ENCODE results near the gene NPHS1. TPM values are rescaled to one million over a fixed set of nuclear protein-coding genes. Genes with fewer than 3 reads are reported as not detected.

NPHS1 gene
- total and polyA plus RNA-seq, 2 of the 8 experiments (the other 6 are each of a cell fraction or from before 2014, with no cell fraction given) = 1.3 to 1.4 TPM

GRCh38 chr19:35788205-35788960 lies 63.9 kb downstream of the NPHS1 start:
- H3K4me3 ChIP-seq (ENCODE audit: extremely low read depth in 1 of 4, insufficient read depth in 2 of 4, low read depth in 3 of 4, low read length in 4 of 4) = no peak overlapping the region
- POLR2A ChIA-PET (ENCODE audit: partially characterized antibody) = interaction anchor here (0.8 to 2.2 kb wide), 3 partner anchors 8 to 61 kb away, joined by 4 to 9 read pairs (median 5); no protein-coding TSS in a partner anchor
- H3K27me3 ChIP-seq (replicated peaks in 1 of 4; ENCODE audit: control insufficient read depth in 3 of 4, extremely low read depth in 1 of 4, insufficient read depth in 3 of 4, low read length in 3 of 4) = no peaks in the 10 kb centered on the region; a peak in 1 of 7 replicates
- H3K79me1 ChIP-seq (ENCODE audit: low read depth, low read length) = no peaks in the 10 kb centered on the region
- H3K23ac ChIP-seq (ENCODE audit: insufficient read length) = no peak overlapping the region
- H2AK5ac ChIP-seq (ENCODE audit: low read depth, low read length) = no peak overlapping the region
- no peak overlapping the region for H3K9ac ChIP-seq (replicated peaks in 1 of 4; ENCODE audit: extremely low read depth in 1 of 4, low read depth in 3 of 4, low read length in 3 of 4)
- no peak overlapping the region for H2BK15ac ChIP-seq (ENCODE audit: low read length)
- H3K27ac ChIP-seq (ENCODE audit: low read depth, low read length) = no peak overlapping the region
- H3K9me3 ChIP-seq (ENCODE audit: insufficient read depth in 2 of 2, low read depth in 1 of 2, low read length in 1 of 2) = no peaks in the 10 kb centered on the region
- no peak overlapping the region for H2BK20ac ChIP-seq (ENCODE audit: low read length)
- no peak overlapping the region for H2BK120ac ChIP-seq (replicated peaks; ENCODE audit: low read depth, low read length)
- TF ChIP-seq SIN3A (conservative IDR thresholded peaks at IDR 0.05 in 1 of 2, IDR thresholded peaks at IDR 0.05 in 1 of 2; ENCODE audit: low read depth in 1 of 2, low read length in 2 of 2) (no peak), KDM4A (IDR thresholded peaks at IDR 0.05; ENCODE audit: low read depth, low read length, severe bottlenecking) (no peak), CTCF (IDR thresholded peaks at IDR 0.05; ENCODE audit: control extremely low read depth in 1 of 3, insufficient read depth in 1 of 3, low read depth in 1 of 3, low read length in 3 of 3) (no peak)
- H3K56ac ChIP-seq (replicated peaks; ENCODE audit: insufficient read length, low read depth, low read length) = no peak overlapping the region
- DNase-seq (ENCODE audit: low read depth in 1 of 2, low spot score in 2 of 2) (no peak), FAIRE-seq (no peak)
- peaks cover 11% of the 10 kb centered on the region for H3K23me2 ChIP-seq (ENCODE audit: low read depth, low read length)
- H3K4ac ChIP-seq (replicated peaks; ENCODE audit: insufficient read length, low read depth, low read length) = no peak overlapping the region
- H3K79me2 ChIP-seq (ENCODE audit: control insufficient read depth in 1 of 2, insufficient read depth in 2 of 2, low read length in 2 of 2) = no peaks in the 10 kb centered on the region
- H4K5ac ChIP-seq (ENCODE audit: insufficient read length, low read depth, low read length) = no peak overlapping the region
- WGBS, 2 experiments (ENCODE audit: extremely low coverage in 1 of 2, insufficient coverage in 1 of 2, insufficient read length in 1 of 2, insufficient replicate concordance in 2 of 2, low coverage in 1 of 2, low lambda C conversion rate in 2 of 2, missing lambda C conversion rate in 1 of 2) = 78% methylated on average over 10 of the region's 12 CpGs; no CpG with 5 or more reads in 1 of the 2 experiments
- H4K8ac ChIP-seq (ENCODE audit: extremely low read depth, insufficient read depth, low read length) = no peak overlapping the region
- no peak overlapping the region for H2AFZ ChIP-seq (ENCODE audit: low read length)
- H2BK12ac ChIP-seq (ENCODE audit: low read depth, low read length) = no peak overlapping the region
- H2BK5ac ChIP-seq (ENCODE audit: low read depth, low read length) = no peak overlapping the region
- no peak overlapping the region for H3K14ac ChIP-seq (ENCODE audit: insufficient read length)
- peaks cover 3 to 9% of the 10 kb centered on the region in 2 experiments for H4K20me1 ChIP-seq (replicated peaks in 1 of 2; ENCODE audit: control insufficient read depth in 1 of 2, insufficient read depth in 2 of 2, low read length in 2 of 2)
- CTCF ChIA-PET (ENCODE audit: partially characterized antibody) = interaction anchor here (0.6 to 3.8 kb wide), 9 partner anchors 9 to 372 kb away, joined by 3 to 13 read pairs (median 4); no protein-coding TSS in a partner anchor
- H3K36me3 ChIP-seq (ENCODE audit: control insufficient read depth in 2 of 4, insufficient read depth in 4 of 4, low read length in 3 of 4) = no peaks in the 10 kb centered on the region
- H3K4me2 ChIP-seq (ENCODE audit: insufficient read depth in 1 of 2, low read depth in 2 of 2, low read length in 2 of 2) = no peak overlapping the region
- H3K18ac ChIP-seq (ENCODE audit: extremely low read depth, low read length) = no peak overlapping the region
- H4K91ac ChIP-seq (replicated peaks; ENCODE audit: insufficient read length, low read length) = no peak overlapping the region
- peaks cover 0 to 10% (median 4%) of the 10 kb centered on the region in 4 experiments; a peak in 5 of 7 replicates for H3K4me1 ChIP-seq (replicated peaks in 1 of 4; ENCODE audit: control insufficient read depth in 3 of 4, insufficient read depth in 4 of 4, low read length in 3 of 4)
